COLO829 (cell line): ENCODE data around the gene MRPL17.

ENCODE experiments used
- DNase-seq: peaks from one replicate; pipeline ENCODE4 v3.0.0; 2012; ENCODE audit warnings: low spot score

The MRPL17 gene

GRCh38 chr11:6654281-6655019 lies 28.7 kb downstream of the MRPL17 start:
- no peak for DNase-seq

GRCh38 chr11:6653656-6654055 lies 29.5 kb downstream of the MRPL17 start:
- no peak for DNase-seq

- no peak for DNase-seq
Measured at GRCh38 chr11:6653097-6653496, 30.0 kb downstream of the MRPL17 start.

- DNase-seq: no peak
Measured at GRCh38 chr11:6652182-6652581, 31.0 kb downstream of the MRPL17 start.

GRCh38 chr11:6650980-6651379 lies 32.2 kb downstream of the MRPL17 start:
- no peak for DNase-seq

GRCh38 chr11:6650104-6650503 lies 33.0 kb downstream of the MRPL17 start:
- DNase-seq: no peak

- no peak for DNase-seq
Measured at GRCh38 chr11:6648501-6648900, 34.6 kb downstream of the MRPL17 start.

GRCh38 chr11:6647836-6648235 lies 35.3 kb downstream of the MRPL17 start:
- DNase-seq: no peak

GRCh38 chr11:6646918-6647679 lies 36.0 kb downstream of the MRPL17 start:
- no peak for DNase-seq

GRCh38 chr11:6646576-6646917 lies 36.6 kb downstream of the MRPL17 start:
- DNase-seq: no peak

GRCh38 chr11:6646071-6646470 lies 37.1 kb downstream of the MRPL17 start:
- no peak for DNase-seq

- DNase-seq: no peak
Measured at GRCh38 chr11:6642957-6643356, 40.2 kb downstream of the MRPL17 start.

- DNase-seq: no peak
Measured at GRCh38 chr11:6640985-6641701, 42.0 kb downstream of the MRPL17 start.

- no peak for DNase-seq
Measured at GRCh38 chr11:6640036-6640984, 42.8 kb downstream of the MRPL17 start.

GRCh38 chr11:6638429-6638828 lies 44.7 kb downstream of the MRPL17 start:
- DNase-seq: no peak

- peak; percentile 21 for DNase-seq
Measured at GRCh38 chr11:6637871-6638270, 45.3 kb downstream of the MRPL17 start.

- no peak for DNase-seq
Measured at GRCh38 chr11:6636480-6636879, 46.7 kb downstream of the MRPL17 start.

GRCh38 chr11:6635082-6635932 lies 47.8 kb downstream of the MRPL17 start:
- peak; percentile 70 for DNase-seq

- no peak for DNase-seq
Measured at GRCh38 chr11:6634534-6634933, 48.6 kb downstream of the MRPL17 start.

- no peak for DNase-seq
Measured at GRCh38 chr11:6633422-6634408, 49.4 kb downstream of the MRPL17 start.
